Right lobe of liver (tissue), 6 donors: ENCODE data around the gene ADCY3. TPM values are rescaled to one million over a fixed set of nuclear protein-coding genes. Genes with fewer than 3 reads are reported as not detected.
"Not testable (repeated sequence)": the region's sequence is repeated elsewhere in the genome, so short reads cannot be mapped to it uniquely, and the experiment has no call there.

Experiments used
- ATAC-seq, 4 donors: fragments of 200-7000 bp; cut with Tn5 transposase; one replicate each; pipeline ENCODE4 v1.9.1; 2020; ENCODE audit warnings: mild to moderate bottlenecking in 4 of 4, moderate library complexity in 4 of 4
- DNase-seq, 3 donors: peaks; one replicate each; pipeline ENCODE4 v3.0.0-alpha.2; 2020
- H3K27ac ChIP-seq, 3 donors: fragments of 200-600 bp; one replicate each; pipeline ENCODE4 v1.8.0; 2022
- H3K27me3 ChIP-seq, 2 donors: fragments of 200-600 bp; one replicate each; pipeline ENCODE4 v1.8.0; 2022
- H3K36me3 ChIP-seq, 4 donors: fragments of 200-600 bp; sonication (generic) in 1 of 4; one replicate each; pipeline versions ENCODE4 v1.5.1 to v1.8.0; 2017 to 2022; ENCODE audit warnings: control low read depth in 1 of 4
- H3K4me1 ChIP-seq, 4 donors: fragments of 200-600 bp; sonication (generic) in 1 of 4; one replicate each; pipeline versions ENCODE4 v1.5.1 to v1.8.0; 2017 to 2022; ENCODE audit warnings: control low read depth in 1 of 4
- H3K4me3 ChIP-seq, 3 donors: fragments of 200-600 bp; one replicate each; pipeline ENCODE4 v1.8.0; 2022
- H3K9me3 ChIP-seq, 4 donors: fragments of 200-600 bp; sonication (generic) in 1 of 4; one replicate each; pipeline versions ENCODE4 v1.5.1 to v1.8.0; 2017 to 2022; ENCODE audit warnings: control low read depth in 1 of 4
- CTCF ChIP-seq, 4 donors: fragments of 200-600 bp in 3 of 4; fragments of 450-650 bp in 1 of 4; IDR thresholded peaks; one replicate each; pipeline versions ENCODE4 v1.5.1 to v1.8.0; 2016 to 2022; ENCODE audit warnings: antibody characterized with exemption in 4 of 4, mild to moderate bottlenecking in 2 of 4
- POLR2A ChIP-seq: fragments of 450-650 bp; IDR thresholded peaks from one replicate; pipeline ENCODE4 v1.6.1; 2017; ENCODE audit warnings: antibody characterized with exemption, mild to moderate bottlenecking
- WGBS: methylation state at CpG from one replicate; pipeline ENCODE4 v1.1.6; 2018; ENCODE audit warnings: low coverage, low lambda C conversion rate; ENCODE audit not compliant: insufficient coverage; ENCODE audit errors: missing lambda C conversion rate; 5-methylcytosine and 5-hydroxymethylcytosine counted together
- intact Hi-C, 2 donors: fragments of 100-400 bp; cut with DNase I; formaldehyde crosslinking; loops; one replicate each; pipeline versions ENCODE4 v1.11.2 to v1.14.1; 2022
- total RNA-seq, 6 experiments: library from RNA; depleted of rRNA in 2 of 6; stranded (reverse); fragments of >200 nt in 2 of 6; fragmentation: NEBNext Ultra II Directional in 3 of 6; extraction: Animal tissue kit (Norgen Biotek cat#: 25700) in 3 of 6; gene quantifications; one replicate each; pipeline versions ENCODE4 v1.1.0 to v1.2.4, GENCODE V29; 2016 to 2023
- donor health status: DM: no; HTN: yes; CAD: no.
- donor health status: DM: no; HTN: no; CAD: no.
- donor health status: DM: no; HTN: no; CAD: no.
- donor health status: DM: no; HTN: yes; CAD: no.
- donor health status: DM: no; HTN: yes; CAD: no.

ADCY3 gene
- total RNA-seq, 6 experiments from 2014 or later = 2.2 to 7.0 (median 5.6) TPM

- DNase-seq = no peak
Observed at GRCh38 chr2:24836206-24836605, 83.8 kb downstream of the ADCY3 start.

GRCh38 chr2:24835411-24835810 is 84.6 kb downstream of the ADCY3 start:
- H3K27me3 ChIP-seq, H3K4me3 ChIP-seq, H3K4me1 ChIP-seq, DNase-seq, ATAC-seq, H3K9me3 ChIP-seq, H3K27ac ChIP-seq, intact Hi-C loops, H3K36me3 ChIP-seq: not testable (repeated sequence)
- WGBS = 80% methylated on average over 5 of the region's 8 CpGs

More at GRCh38 chr2:24836206-24836605, 83.8 kb downstream of the ADCY3 start:
- Histone ChIP-seq H3K27ac (no peak overlapping the region), H3K27me3 (no peaks in the 10 kb centered on the region), H3K4me3 (no peak overlapping the region), H3K4me1 (no peaks in the 10 kb centered on the region), H3K36me3 (no peaks in the 10 kb centered on the region), H3K9me3 (no peaks in the 10 kb centered on the region)
- ATAC-seq = no peak
- 60% methylated on average over 1 of the region's 8 CpGs for WGBS
- TF ChIP-seq POLR2A (no peak), CTCF (IDR thresholded peaks at IDR 0.05) (no peak)
- intact Hi-C loops = no loop called here

GRCh38 chr2:24834733-24835395 is 85.2 kb downstream of the ADCY3 start:
- 97% methylated on average over 10 of the region's 20 CpGs for WGBS
- intact Hi-C loops = loop anchor here in 1 of 2 donors (5.0 kb wide), 1 partner anchor 423 kb away; no protein-coding TSS in a partner anchor
- ATAC-seq = no peak
- no peak overlapping the region for H3K27ac ChIP-seq
- H3K4me3 ChIP-seq = no peak overlapping the region
- no peak for DNase-seq
- TF ChIP-seq POLR2A = no peak
- no peak for TF ChIP-seq CTCF (IDR thresholded peaks at IDR 0.05)
- no peaks in the 10 kb centered on the region for H3K4me1 ChIP-seq
- H3K27me3 ChIP-seq = no peaks in the 10 kb centered on the region
- H3K36me3 ChIP-seq = no peaks in the 10 kb centered on the region
- no peaks in the 10 kb centered on the region for H3K9me3 ChIP-seq

- Histone ChIP-seq H3K9me3 (no peaks in the 10 kb centered on the region), H3K4me1 (no peaks in the 10 kb centered on the region), H3K27ac (no peak overlapping the region), H3K27me3 (no peaks in the 10 kb centered on the region), H3K4me3 (no peak overlapping the region), H3K36me3 (no peaks in the 10 kb centered on the region)
- ATAC-seq (no peak), DNase-seq (no peak)
- intact Hi-C loops = loop anchor here in 1 of 2 donors (5.0 kb wide), 1 partner anchor 422 kb away; no protein-coding TSS in a partner anchor
- no peak for TF ChIP-seq CTCF (IDR thresholded peaks at IDR 0.05)
- TF ChIP-seq POLR2A = no peak
- 60% methylated on average over 3 of the region's 32 CpGs for WGBS
Observed at GRCh38 chr2:24833821-24834732, 86.0 kb downstream of the ADCY3 start.
